DND-41 (cell line): ENCODE data around the gene TNS1.

ENCODE experiments used
- ATAC-seq: fragments of 200-7000 bp; cut with Tn5 transposase; 3 replicates; pipeline ENCODE4 v1.9.1; 2021; ENCODE audit warnings: low read depth; ENCODE audit not compliant: insufficient read depth
- DNase-seq: peaks from one replicate; pipeline ENCODE4 v3.0.0-alpha.2; 2020
- H2AFZ ChIP-seq: 2 replicates; pipeline ENCODE4 v1.6.0; 2012; ENCODE audit warnings: low read depth, low read length
- H3K27ac ChIP-seq: 2 replicates; pipeline ENCODE4 v1.5.1; 2012; ENCODE audit warnings: low read length, inconsistent platforms
- H3K27me3 ChIP-seq: fragments of 200-600 bp; sonication (generic); 2 replicates; pipeline ENCODE4 v1.6.0; 2012; ENCODE audit warnings: low read length, mild to moderate bottlenecking, inconsistent platforms; ENCODE audit not compliant: insufficient read depth, poor library complexity
- H3K36me3 ChIP-seq: 2 replicates; pipeline ENCODE4 v1.5.1; 2012; ENCODE audit warnings: low read length, inconsistent platforms; ENCODE audit not compliant: insufficient read depth
- H3K4me1 ChIP-seq: 2 replicates; pipeline ENCODE4 v1.5.1; 2012; ENCODE audit warnings: mild to moderate bottlenecking, low read length; ENCODE audit not compliant: insufficient read depth
- H3K4me2 ChIP-seq: 2 replicates; pipeline ENCODE4 v1.6.0; 2012; ENCODE audit warnings: mild to moderate bottlenecking, moderate library complexity, low read length, inconsistent platforms; ENCODE audit not compliant: insufficient read depth
- H3K4me3 ChIP-seq, 2 experiments: fragments of 200-600 bp in 1 of 2; shearing (Covaris generic) in 1 of 2; 2 replicates each; pipeline ENCODE4 v1.5.1; 2012 to 2016; ENCODE audit warnings: inconsistent platforms in 2 of 2, low read length in 2 of 2, mild to moderate bottlenecking in 2 of 2, low read depth in 1 of 2, moderate library complexity in 1 of 2
- H3K79me2 ChIP-seq: 2 replicates; pipeline ENCODE4 v1.6.0; 2012; ENCODE audit warnings: low read length, inconsistent platforms; ENCODE audit not compliant: insufficient read depth
- H3K9ac ChIP-seq: 2 replicates; pipeline ENCODE4 v1.6.0; 2012; ENCODE audit warnings: low read depth, mild to moderate bottlenecking, inconsistent platforms, low read length, moderate library complexity
- H3K9me3 ChIP-seq: 2 replicates; pipeline ENCODE4 v1.5.1; 2012; ENCODE audit warnings: low read length, moderate library complexity, mild to moderate bottlenecking, inconsistent platforms; ENCODE audit not compliant: insufficient read depth, severe bottlenecking
- H4K20me1 ChIP-seq: 2 replicates; pipeline ENCODE4 v1.6.0; 2012; ENCODE audit warnings: low read length; ENCODE audit not compliant: insufficient read depth
- EZH2 ChIP-seq: IDR thresholded peaks from 3 replicates; pipeline ENCODE4 v1.6.1; 2012; ENCODE audit warnings: borderline replicate concordance, low read depth, mild to moderate bottlenecking, moderate library complexity, low read length, inconsistent platforms; ENCODE audit not compliant: severe bottlenecking
- TF ChIP-seq, protein P1 (sequence below): IDR thresholded peaks from 2 replicates; pipeline ENCODE4 v1.5.1; 2012; ENCODE audit warnings: borderline replicate concordance, low read length, moderate library complexity, mild to moderate bottlenecking; ENCODE audit not compliant: poor library complexity, severe bottlenecking; ENCODE audit errors: extremely low read depth

The TNS1 gene

DNA sequence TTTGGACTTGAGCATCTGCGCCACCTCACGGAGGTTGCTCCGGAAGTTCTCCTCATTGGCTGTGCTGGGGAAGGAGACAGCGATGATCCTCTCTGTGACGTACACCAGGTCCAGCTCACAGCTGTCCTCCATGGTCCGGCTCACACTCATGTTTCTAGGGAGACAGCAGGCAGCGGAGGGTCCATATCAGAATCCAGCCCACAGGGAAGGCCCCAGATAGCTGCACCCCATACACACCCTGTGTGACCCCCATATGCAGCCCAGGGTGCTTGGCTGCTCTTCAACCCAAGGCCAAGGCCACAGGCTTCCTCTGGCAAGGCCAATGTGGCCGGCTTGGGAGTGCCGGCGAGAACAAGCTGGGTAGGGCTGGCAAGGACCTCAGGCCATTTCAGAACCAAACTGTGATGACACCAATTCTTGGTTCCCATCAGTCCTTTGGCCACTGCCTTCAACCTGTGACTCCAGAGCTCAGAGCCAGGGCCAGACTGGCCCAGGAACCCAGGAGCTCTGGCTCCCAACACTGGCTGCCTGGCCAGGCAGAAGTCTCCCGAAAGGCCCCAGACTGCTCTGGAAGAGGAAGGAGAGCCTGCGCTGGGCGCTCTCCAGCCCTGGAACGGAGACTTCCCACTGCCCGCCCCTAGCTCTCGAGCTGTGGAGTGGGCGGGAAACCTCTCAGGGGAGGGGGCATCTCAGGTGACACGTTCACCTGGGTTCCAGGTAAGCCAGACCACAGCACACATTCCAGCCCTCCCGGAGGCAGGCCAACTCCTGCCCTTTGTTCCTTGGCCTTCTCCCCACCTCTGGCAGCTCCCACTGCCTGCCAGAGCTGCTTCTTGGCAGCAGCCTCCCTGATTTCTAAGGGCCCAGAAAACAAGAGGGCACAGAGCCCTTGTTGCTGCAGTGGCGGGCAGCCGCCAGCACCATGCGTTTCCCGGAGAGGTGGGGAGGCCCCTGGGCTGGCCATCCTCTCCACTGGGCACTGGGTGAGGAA is 104.7 kb downstream of the TNS1 start:
- no peak for TF ChIP-seq EZH2
- TF ChIP-seq, protein P1, sequence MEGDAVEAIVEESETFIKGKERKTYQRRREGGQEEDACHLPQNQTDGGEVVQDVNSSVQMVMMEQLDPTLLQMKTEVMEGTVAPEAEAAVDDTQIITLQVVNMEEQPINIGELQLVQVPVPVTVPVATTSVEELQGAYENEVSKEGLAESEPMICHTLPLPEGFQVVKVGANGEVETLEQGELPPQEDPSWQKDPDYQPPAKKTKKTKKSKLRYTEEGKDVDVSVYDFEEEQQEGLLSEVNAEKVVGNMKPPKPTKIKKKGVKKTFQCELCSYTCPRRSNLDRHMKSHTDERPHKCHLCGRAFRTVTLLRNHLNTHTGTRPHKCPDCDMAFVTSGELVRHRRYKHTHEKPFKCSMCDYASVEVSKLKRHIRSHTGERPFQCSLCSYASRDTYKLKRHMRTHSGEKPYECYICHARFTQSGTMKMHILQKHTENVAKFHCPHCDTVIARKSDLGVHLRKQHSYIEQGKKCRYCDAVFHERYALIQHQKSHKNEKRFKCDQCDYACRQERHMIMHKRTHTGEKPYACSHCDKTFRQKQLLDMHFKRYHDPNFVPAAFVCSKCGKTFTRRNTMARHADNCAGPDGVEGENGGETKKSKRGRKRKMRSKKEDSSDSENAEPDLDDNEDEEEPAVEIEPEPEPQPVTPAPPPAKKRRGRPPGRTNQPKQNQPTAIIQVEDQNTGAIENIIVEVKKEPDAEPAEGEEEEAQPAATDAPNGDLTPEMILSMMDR = no peak

DNA sequence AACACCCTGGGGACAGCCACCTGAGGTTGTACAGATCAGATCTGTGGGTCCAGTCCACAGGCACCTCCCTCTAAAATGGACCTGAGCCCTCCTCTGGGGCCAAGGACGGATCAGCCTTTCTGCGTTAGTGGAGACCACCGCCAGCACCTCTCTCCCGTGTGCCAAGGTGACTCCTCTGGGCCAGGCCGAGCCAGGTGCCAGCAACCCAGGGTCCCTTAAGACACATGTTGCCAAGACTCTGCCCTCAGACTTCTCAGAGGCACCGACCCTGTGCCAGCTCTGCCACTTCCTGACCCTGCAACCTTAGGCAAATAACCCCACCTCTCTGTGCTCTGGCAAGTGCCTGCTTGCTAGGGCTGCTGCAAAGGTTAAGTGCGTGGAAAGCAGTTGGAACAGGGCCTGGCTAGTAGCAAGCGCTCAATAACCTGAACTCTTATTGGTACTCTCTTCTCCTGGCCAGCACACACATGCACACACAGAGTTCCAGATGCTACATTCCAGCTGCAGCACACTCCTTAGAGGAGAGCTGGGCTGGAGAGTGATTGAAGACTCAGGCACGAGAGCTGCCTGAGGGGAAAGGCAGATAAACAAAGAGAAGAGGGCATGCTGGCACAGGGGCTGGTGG is 105.6 kb downstream of the TNS1 start:
- Histone ChIP-seq H3K36me3 (no peaks in the 10 kb centered on the region), H4K20me1 (peaks cover 4% of the 10 kb centered on the region; the same call in 1 of the 2 replicates)

More for the DNA sequence above, 104.7 kb downstream of the TNS1 start:
- no peak overlapping the region for H3K4me3 ChIP-seq
- H3K27ac ChIP-seq = no peak overlapping the region
- H3K27me3 ChIP-seq = no peaks in the 10 kb centered on the region
- ATAC-seq (no peak), DNase-seq (no peak)
- H3K79me2 ChIP-seq = no peaks in the 10 kb centered on the region
- H3K9me3 ChIP-seq = no peaks in the 10 kb centered on the region
- no peak overlapping the region for H3K4me2 ChIP-seq
- peaks cover 4% of the 10 kb centered on the region; the same call in 1 of the 2 replicates for H4K20me1 ChIP-seq
- H3K9ac ChIP-seq = no peak overlapping the region
- H2AFZ ChIP-seq = no peak overlapping the region
- no peaks in the 10 kb centered on the region for H3K36me3 ChIP-seq
- no peaks in the 10 kb centered on the region for H3K4me1 ChIP-seq

GRCh38 chr2:217895070-217895635 is 107.6 kb downstream of the TNS1 start:
- no peaks in the 10 kb centered on the region for H3K4me1 ChIP-seq
- H3K27ac ChIP-seq = no peak overlapping the region
- H3K36me3 ChIP-seq = no peaks in the 10 kb centered on the region
- H3K4me3 ChIP-seq = no peak overlapping the region
- no peaks in the 10 kb centered on the region for H3K9me3 ChIP-seq
- ATAC-seq (no peak), DNase-seq (no peak)
- no peak overlapping the region for H3K4me2 ChIP-seq
- H4K20me1 ChIP-seq = peaks cover 4% of the 10 kb centered on the region; the same call in 1 of the 2 replicates
- no peaks in the 10 kb centered on the region for H3K79me2 ChIP-seq
- no peak overlapping the region for H3K9ac ChIP-seq
- H2AFZ ChIP-seq = no peak overlapping the region
- no peak for TF ChIP-seq EZH2
- TF ChIP-seq, protein P1 = no peak
- no peaks in the 10 kb centered on the region for H3K27me3 ChIP-seq

More for the DNA sequence above, 105.6 kb downstream of the TNS1 start:
- H3K9me3 ChIP-seq = no peaks in the 10 kb centered on the region
- no peak overlapping the region for H3K4me2 ChIP-seq
- H2AFZ ChIP-seq = no peak overlapping the region
- no peak overlapping the region for H3K27ac ChIP-seq
- no peak for DNase-seq
- H3K79me2 ChIP-seq = no peaks in the 10 kb centered on the region
- TF ChIP-seq, protein P1 = no peak
- TF ChIP-seq EZH2 = no peak
- H3K27me3 ChIP-seq = no peaks in the 10 kb centered on the region
- H3K4me1 ChIP-seq = no peaks in the 10 kb centered on the region
- H3K4me3 ChIP-seq = no peak overlapping the region
- no peak for ATAC-seq
- no peak overlapping the region for H3K9ac ChIP-seq
